ENCODE measurements around the gene KIAA1191. TPM values are rescaled to one million over a fixed set of nuclear protein-coding genes. Genes with fewer than 3 reads are reported as not detected.

The KIAA1191 gene
- total and polyA plus RNA-seq, 2 of the 8 experiments (the other 6 are each of a cell fraction or from before 2014, with no cell fraction given) = 86.4 to 88.0 TPM

- no peak for TF ChIP-seq GABPA (IDR thresholded peaks at IDR 0.05; ENCODE audit: borderline replicate concordance, insufficient read depth, low read length)
- no peak for TF ChIP-seq CBX5 (IDR thresholded peaks at IDR 0.05; ENCODE audit: low read depth, low read length)
- peak; percentile 5; the same call in 1 of the 2 replicates for TF ChIP-seq TAF1 (IDR thresholded peaks at IDR 0.05; ENCODE audit: low read depth, low read length)
- TF ChIP-seq HDAC6 (IDR thresholded peaks at IDR 0.05; ENCODE audit: low read depth, low read length) = no peak
- TF ChIP-seq SAP30 (IDR thresholded peaks at IDR 0.05; ENCODE audit: insufficient read depth, insufficient replicate concordance, low read length) = no peak
- 0 out of 2 replicates have a peak, but pooled peaks have one; percentile 19 for TF ChIP-seq RBBP5 (IDR thresholded peaks at IDR 0.05; ENCODE audit: borderline replicate concordance, low read depth, low read length)
- no peak for TF ChIP-seq SP2 (IDR thresholded peaks at IDR 0.05; ENCODE audit: low read length)
- no peak for TF ChIP-seq JUN (IDR thresholded peaks at IDR 0.05; ENCODE audit: low read depth, low read length)
- TF ChIP-seq SIN3A (conservative IDR thresholded peaks at IDR 0.05 in 1 of 2, IDR thresholded peaks at IDR 0.05 in 1 of 2; ENCODE audit: low read depth in 1 of 2, low read length in 2 of 2) = 0 out of 4 replicates have a peak, but pooled peaks have one; percentile 29 to 62
- TF ChIP-seq MAFK (IDR thresholded peaks at IDR 0.05; ENCODE audit: low read depth, low read length) = no peak
Observed at GRCh38 chr5:176389135-176390123, 27.9 kb upstream of the KIAA1191 start (continued).
